Daoy (cell line): ENCODE measurements around the gene MSH4. TPM values are rescaled to one million over a fixed set of nuclear protein-coding genes. Genes with fewer than 3 reads are reported as not detected.
A peak's percentile ranks its signal among the peaks of the same experiment; 100 is the strongest.
"Not testable (repeated sequence)": the region's sequence is repeated elsewhere in the genome, so short reads cannot be mapped to it uniquely, and the experiment has no call there.

Experiments
- DNase-seq: peaks from one replicate; pipeline ENCODE4 v3.0.0-alpha.2; 2015; ENCODE audit warnings: low read depth
- total RNA-seq: library from RNA; depleted of rRNA; stranded (reverse); fragments of >200 nt; shearing (Covaris generic); gene quantifications from 2 replicates; pipeline ENCODE4 v1.2.3, GENCODE V29; 2014

MSH4 gene
- total RNA-seq, 1 experiment from 2014 or later: 0.34 TPM

GRCh38 chr1:75795703-75796193 lies 934 bp upstream of the MSH4 start:
- no peak for DNase-seq

- DNase-seq: no peak
These were observed 549 bp downstream of the MSH4 start for GRCh38 chr1:75797273-75797588.

DNA sequence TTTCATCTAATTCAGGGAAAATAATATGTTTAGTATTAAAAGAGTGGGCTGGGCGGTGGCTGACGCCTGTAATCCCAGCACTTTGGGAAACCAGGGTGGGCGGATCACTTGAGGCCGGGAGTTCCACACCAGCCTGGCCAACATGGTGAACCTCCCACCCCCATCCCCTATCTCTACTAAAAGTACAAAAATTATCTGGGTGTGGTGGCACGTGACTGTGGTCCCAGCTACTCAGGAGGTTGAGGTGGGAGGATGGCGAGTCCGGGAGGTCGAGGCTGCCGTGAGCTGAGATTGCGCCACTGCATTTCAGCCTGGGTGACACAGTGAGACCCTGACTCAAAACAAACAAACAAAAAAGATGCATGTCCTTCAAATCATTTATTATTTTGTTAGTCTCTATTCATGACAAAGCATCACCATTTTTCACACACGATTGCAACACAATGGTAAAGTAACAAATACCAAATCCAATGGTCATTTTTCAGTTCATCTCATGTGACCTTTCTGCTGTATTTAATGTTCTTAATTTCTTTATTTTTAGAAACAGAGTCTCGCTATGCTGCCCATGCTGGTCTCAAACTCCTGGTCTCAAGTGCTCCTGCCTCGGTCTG lies 1.0 kb downstream of the MSH4 start:
- DNase-seq: peak; percentile 18

- DNase-seq: not testable (repeated sequence)
These were observed 4.8 kb downstream of the MSH4 start for GRCh38 chr1:75801480-75801879.

DNA sequence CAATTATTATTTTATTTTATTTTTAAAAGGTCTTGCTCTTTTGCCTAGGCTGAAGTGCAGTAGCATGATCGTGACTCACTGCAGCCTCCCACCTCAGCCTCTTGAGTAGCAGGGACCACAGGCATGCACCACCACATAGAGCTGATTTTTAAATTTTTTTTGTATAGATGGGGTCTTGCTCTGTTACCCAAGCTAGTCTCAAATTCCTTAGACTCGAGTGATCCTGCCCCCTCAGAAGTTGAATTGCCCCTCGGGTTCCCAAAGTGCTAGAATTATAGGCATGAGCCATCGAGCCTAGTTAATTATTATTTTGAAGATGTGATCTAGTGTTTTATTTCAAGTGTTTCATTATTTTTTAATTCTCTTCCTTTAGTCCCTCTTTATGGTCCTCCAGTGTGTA lies 12.2 kb downstream of the MSH4 start:
- no peak for DNase-seq

DNA sequence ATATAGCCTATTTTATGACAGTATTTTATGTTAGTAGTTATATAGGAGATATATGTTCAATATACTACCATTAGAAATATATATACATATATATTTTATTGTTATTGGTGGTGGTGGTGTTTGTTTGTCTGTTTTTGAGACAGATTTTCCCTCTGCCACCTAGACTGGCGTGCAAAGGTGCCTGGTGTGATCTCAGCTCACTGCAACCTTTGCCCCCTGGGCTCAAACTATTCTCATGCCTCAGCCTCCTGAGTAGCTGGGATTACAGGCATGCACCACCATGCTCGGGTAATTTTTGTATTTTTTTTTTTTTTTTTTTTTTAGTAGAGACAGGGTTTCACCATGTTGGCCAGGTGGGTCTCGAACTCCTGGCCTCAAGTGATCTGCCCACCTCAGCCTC lies 13.4 kb downstream of the MSH4 start:
- DNase-seq: not testable (repeated sequence)

- DNase-seq: peak; percentile 16
These were observed 14.7 kb downstream of the MSH4 start for GRCh38 chr1:75811211-75811981.

DNA sequence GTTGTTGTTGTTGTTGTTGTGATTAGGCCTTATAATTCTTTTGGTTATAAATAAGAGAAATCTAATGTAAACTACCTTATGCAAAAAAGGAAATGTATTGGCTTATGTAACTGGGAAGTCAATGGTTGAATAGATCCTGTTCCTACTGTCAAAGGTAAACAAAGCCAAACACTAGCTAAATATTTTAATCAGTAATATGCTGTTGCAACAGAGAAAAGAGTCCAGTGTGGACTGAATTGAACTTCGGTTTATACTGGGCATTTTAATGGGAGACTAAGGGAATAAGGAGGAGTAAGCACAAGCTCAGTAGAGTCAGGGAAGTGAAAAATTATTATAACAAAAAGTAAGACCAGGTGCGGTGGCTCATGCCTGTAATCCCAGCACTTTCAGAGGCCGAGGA lies 15.4 kb downstream of the MSH4 start:
- DNase-seq: no peak

GRCh38 chr1:75823596-75823995 lies 26.9 kb downstream of the MSH4 start:
- DNase-seq: not testable (repeated sequence)

- no peak for DNase-seq
These were observed 39.9 kb downstream of the MSH4 start for GRCh38 chr1:75836528-75837100.

DNA sequence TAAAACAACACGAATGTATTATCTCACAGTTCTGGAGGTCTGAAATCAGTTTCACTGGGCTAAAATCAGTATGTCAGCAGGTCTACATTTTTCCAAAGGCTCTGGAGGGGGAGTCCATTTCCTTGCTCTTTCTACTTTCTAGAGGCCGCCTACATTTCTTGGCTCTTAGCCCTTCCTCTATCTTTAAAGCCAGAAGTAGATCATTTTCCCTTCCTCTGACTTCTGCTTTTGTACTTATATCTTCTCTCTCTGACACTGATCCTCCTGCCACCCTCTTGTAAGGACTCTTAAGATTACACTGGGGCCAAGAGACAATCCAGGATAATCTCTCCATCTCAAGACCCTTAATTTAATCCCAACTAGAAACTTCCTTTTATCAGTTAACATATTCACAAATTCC lies 41.4 kb downstream of the MSH4 start:
- DNase-seq: no peak

DNA sequence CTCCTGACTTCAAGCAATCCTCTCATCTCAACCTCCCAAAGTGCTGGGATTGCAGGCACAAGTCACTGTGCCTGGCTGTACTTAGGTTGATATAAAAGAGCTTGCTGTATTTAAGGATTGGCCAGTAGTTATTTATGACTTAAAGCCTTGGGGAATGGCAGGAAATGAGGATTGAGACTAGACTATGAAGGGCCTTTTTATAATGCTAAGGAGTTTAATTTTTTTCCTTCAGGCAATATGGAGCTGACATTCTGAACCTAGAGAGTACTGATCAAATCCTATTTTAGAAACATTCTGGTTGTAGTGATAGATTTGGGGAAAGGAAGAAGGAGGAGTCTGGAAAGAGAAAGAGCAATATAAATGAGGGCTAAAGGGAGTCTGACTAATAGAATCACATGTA lies 44.7 kb downstream of the MSH4 start:
- DNase-seq: no peak

DNA sequence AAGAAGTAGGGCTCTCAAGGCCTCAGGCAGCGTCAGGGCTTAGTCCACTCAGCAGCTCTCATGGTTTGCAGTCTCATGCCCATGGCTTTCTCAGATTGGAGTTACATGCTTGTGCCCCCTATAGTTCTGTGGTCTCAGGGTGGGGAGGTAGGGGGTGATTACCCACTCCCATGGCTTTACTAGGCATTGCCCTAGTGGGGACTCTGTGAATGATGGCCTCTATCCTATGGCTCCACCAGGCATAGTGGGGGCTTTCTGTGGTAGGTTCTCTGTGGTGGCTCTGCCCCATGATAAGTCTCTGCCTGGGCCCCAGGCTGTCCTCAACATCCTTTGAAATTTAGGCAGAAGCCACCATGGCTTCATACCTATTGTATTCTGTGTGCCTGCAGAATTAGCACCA lies 48.9 kb downstream of the MSH4 start:
- DNase-seq: no peak

GRCh38 chr1:75855010-75855409 lies 58.3 kb downstream of the MSH4 start:
- DNase-seq: peak; percentile 31

DNA sequence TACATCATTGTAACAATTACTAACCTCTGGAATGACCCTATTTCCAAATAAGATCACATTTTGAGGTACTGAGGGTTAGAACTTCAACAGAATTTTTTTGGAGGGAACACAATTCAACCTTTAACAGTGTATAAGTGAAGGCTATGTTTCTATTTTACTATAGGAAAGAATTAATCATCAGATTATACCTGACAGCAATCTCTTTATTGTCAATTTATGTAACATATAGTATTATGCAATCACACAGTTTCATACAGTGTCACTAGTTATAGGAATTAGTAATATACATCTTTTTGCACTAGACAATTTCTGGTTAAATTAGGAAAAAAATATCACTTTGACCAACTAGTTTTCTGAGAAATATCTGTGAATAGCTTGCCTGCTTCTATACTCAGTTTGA lies 59.1 kb downstream of the MSH4 start:
- no peak for DNase-seq

DNA sequence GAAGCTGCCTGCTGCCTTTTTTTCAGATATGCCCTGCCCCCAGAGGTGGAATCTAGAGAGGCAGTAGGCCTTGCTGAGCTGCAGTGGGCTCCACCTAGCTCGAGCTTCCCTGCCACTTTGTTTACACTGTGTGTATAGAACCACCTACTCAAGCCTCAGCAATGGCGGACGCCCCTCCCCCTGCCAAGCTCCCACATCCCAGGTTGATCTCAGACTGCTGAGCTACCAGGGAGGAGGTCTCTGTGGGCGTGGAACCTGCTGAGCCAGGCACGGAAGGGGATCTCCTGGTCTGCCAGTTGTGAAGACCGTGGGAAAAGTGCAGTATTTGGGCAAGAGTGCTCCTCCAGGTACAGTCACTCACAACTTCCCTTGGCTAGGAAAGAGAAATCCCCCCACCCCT lies 65.1 kb downstream of the MSH4 start:
- DNase-seq: peak; percentile 4

- DNase-seq: no peak
These were observed 74.3 kb downstream of the MSH4 start for GRCh38 chr1:75870951-75871350.

DNA sequence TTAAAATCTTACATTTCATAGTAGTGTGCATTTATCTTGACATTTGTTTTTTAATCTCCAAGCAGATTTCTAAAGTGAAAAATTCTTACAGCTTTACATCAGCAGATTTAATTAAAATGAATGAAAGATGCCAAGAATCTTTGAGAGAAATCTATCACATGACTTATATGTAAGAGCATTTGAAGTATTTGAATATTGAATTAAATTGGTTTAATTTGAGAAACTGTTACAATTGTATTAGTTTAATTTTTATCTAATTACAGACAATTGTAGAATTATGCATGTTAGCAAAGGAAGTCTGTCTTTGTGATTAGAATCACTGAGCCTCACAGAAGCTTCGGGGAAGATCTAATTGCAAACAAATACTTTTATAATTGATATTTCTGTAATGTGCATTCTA lies 83.3 kb downstream of the MSH4 start:
- no peak for DNase-seq

- no peak for DNase-seq
These were observed 87.8 kb downstream of the MSH4 start for GRCh38 chr1:75884437-75884836.

DNA sequence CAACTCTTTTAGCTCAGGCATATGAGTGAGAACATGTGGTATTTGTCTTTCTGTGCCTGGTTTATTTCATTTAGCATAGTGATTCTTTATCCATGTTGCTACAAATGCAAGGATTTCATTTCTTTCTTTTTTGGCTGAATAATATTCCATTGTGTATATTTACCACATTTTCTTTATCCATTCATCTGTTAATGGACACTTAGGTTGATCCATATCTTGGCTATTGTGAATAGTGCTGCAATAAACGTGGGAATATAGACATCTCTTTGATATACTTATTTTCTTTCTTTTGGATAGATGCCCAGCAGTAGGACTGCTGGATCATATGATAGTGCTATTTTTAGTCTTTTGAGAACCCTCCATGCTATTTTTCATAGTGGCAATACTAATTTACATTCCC lies 104.7 kb downstream of the MSH4 start:
- DNase-seq: no peak

DNA sequence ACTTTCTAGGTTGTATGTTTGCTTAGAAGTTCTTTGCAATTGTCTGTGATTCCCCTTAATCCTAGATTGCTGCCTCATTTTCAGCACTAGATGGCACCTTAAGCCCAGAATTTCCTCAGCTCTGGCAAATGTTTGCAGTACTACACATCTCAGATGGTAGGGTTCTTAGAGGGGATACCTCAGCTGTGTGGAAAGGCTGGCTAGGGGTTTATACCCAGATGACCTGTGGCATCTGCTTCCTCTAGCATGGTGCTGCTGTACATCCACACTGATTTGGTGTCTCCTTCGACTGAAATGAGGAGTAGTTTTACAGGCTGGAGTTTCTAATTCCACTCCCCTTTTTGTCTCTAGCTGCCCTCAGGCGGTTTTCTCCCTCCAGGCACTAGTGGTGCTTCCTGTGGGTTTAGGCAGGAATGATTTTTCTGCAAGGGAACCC lies 112.1 kb downstream of the MSH4 start:
- peak; percentile 38 for DNase-seq

- no peak for DNase-seq
These were observed 120.2 kb downstream of the MSH4 start for GRCh38 chr1:75916834-75917233.

GRCh38 chr1:75922698-75923097 lies 126.0 kb downstream of the MSH4 start:
- no peak for DNase-seq
